ENCODE results near the gene CCDC171.

DNA sequence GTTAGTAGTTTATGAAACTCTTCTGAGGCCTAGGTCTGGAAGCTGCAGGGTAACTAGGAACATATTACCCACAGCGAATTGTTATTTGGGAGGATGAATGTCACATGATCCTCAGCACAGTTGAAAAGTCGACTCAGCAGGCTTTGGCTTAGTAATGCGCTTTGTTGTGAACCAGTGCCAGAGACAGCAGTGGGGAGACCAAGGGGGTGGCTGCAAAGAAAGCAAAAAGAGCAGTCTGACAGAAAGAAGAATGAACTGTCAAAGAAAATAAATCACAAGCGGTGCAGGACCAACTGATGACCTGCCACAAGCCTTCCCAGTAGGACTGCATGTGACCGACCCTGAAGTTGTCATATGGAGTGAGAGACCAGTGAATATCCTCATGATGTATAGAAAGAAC lies 170.0 kb downstream of the CCDC171 start:
- TF ChIP-seq POLR2A (IDR thresholded peaks at IDR 0.05) = no peak
- TF ChIP-seq, protein P1, sequence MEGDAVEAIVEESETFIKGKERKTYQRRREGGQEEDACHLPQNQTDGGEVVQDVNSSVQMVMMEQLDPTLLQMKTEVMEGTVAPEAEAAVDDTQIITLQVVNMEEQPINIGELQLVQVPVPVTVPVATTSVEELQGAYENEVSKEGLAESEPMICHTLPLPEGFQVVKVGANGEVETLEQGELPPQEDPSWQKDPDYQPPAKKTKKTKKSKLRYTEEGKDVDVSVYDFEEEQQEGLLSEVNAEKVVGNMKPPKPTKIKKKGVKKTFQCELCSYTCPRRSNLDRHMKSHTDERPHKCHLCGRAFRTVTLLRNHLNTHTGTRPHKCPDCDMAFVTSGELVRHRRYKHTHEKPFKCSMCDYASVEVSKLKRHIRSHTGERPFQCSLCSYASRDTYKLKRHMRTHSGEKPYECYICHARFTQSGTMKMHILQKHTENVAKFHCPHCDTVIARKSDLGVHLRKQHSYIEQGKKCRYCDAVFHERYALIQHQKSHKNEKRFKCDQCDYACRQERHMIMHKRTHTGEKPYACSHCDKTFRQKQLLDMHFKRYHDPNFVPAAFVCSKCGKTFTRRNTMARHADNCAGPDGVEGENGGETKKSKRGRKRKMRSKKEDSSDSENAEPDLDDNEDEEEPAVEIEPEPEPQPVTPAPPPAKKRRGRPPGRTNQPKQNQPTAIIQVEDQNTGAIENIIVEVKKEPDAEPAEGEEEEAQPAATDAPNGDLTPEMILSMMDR (IDR thresholded peaks at IDR 0.05) = no peak
